Measurements from ENCODE around the gene HUWE1.

- no peak for TF ChIP-seq EZH2 (IDR thresholded peaks at IDR 0.05; ENCODE audit: borderline replicate concordance, insufficient read depth, low read depth, low read length, poor library complexity, severe bottlenecking)
- no peak for TF ChIP-seq CTCF (IDR thresholded peaks at IDR 0.05)
Observed at GRCh38 chrX:53494436-53494835, 192.1 kb downstream of the HUWE1 start.
